Endothelial cell of umbilical vein (primary cell): ENCODE data around the gene CNTFR. TPM values are rescaled to one million over a fixed set of nuclear protein-coding genes. Genes with fewer than 3 reads are reported as not detected.

Experiments
- BruUV-seq: library from RNA; stranded (reverse); fragments of 400-500 nt; replicated peaks from 2 replicates; lab custom pipeline; 2021; lab: Mats Ljungman, UMichigan
- CTCF ChIA-PET: fragments of 300-600, 350-600 bp; sonication (Branson Sonifier 250); formaldehyde crosslinking; loops from one replicate; lab custom pipeline; 2021; ENCODE audit warnings: antibody characterized with exemption, inconsistent platforms; lab: Charles Lee
- POLR2A ChIA-PET: fragments of 300-600, 350-600 bp; sonication (Branson Sonifier 250); formaldehyde crosslinking; loops from one replicate; lab custom pipeline; 2021; ENCODE audit warnings: antibody characterized with exemption, inconsistent platforms; lab: Charles Lee
- DNase-seq: peaks from one replicate; pipeline ENCODE4 v3.0.0-alpha.2; 2011; ENCODE audit warnings: low read depth, low spot score
- FAIRE-seq: peaks from 2 replicates; lab custom pipeline; 2011; peaks lifted over from hg19 to GRCh38; lab: Jason Lieb, UNC
- H2AFZ ChIP-seq: 2 replicates; pipeline ENCODE4 v1.6.0; 2012; ENCODE audit warnings: low read depth, low read length, control low read depth, inconsistent platforms
- H3K27ac ChIP-seq: 2 replicates; pipeline ENCODE4 v1.5.1; 2011; ENCODE audit warnings: low read depth, mild to moderate bottlenecking, control low read depth, low read length, moderate library complexity; ENCODE audit not compliant: insufficient read depth
- H3K27me3 ChIP-seq, 2 experiments: 2 replicates each; pipeline versions ENCODE4 v1.6.0 to v1.6.1; 2011; ENCODE audit warnings: low read length in 2 of 2, mixed read lengths in 1 of 2; ENCODE audit not compliant: control insufficient read depth in 2 of 2, insufficient read depth in 2 of 2
- H3K36me3 ChIP-seq, 2 experiments: 2 replicates in 1 of 2; 3 replicates in 1 of 2; pipeline ENCODE4 v1.5.1; 2011; ENCODE audit warnings: low read length in 2 of 2, mild to moderate bottlenecking in 1 of 2, moderate library complexity in 1 of 2; ENCODE audit not compliant: control insufficient read depth in 2 of 2, insufficient read depth in 2 of 2; ENCODE audit errors: extremely low read depth in 1 of 2
- H3K4me1 ChIP-seq: 3 replicates; pipeline ENCODE4 v1.5.1; 2011; ENCODE audit warnings: mild to moderate bottlenecking, low read length; ENCODE audit not compliant: control insufficient read depth, insufficient read depth; ENCODE audit errors: extremely low read depth
- H3K4me2 ChIP-seq: 2 replicates; pipeline ENCODE4 v1.6.1; 2011; ENCODE audit warnings: low read length, control low read depth, mixed read lengths; ENCODE audit not compliant: insufficient read depth
- H3K4me3 ChIP-seq, 3 experiments: fragments of 200-600 bp in 1 of 3; sonication (generic), shearing (Covaris generic) in 1 of 3; replicated peaks in 1 of 3; 2 replicates each; pipeline ENCODE4 v1.5.1; 2011 to 2016; ENCODE audit warnings: control low read depth in 3 of 3, low read length in 3 of 3, mild to moderate bottlenecking in 2 of 3, inconsistent platforms in 1 of 3, low read depth in 1 of 3, moderate library complexity in 1 of 3; ENCODE audit not compliant: insufficient read depth in 1 of 3
- H3K79me2 ChIP-seq: 2 replicates; pipeline ENCODE4 v1.6.0; 2012; ENCODE audit warnings: low read length, inconsistent platforms; ENCODE audit not compliant: control insufficient read depth, insufficient read depth
- H3K9ac ChIP-seq: replicated peaks from 2 replicates; pipeline ENCODE3; 2011; ENCODE audit warnings: low read length, control low read depth; ENCODE audit not compliant: insufficient read depth; ENCODE audit errors: extremely low read depth
- H3K9me1 ChIP-seq: replicated peaks from 3 replicates; pipeline ENCODE4 v1.6.0; 2011; ENCODE audit warnings: mild to moderate bottlenecking, low read length; ENCODE audit not compliant: control insufficient read depth, insufficient read depth; ENCODE audit errors: extremely low read depth
- H3K9me3 ChIP-seq: replicated peaks from 2 replicates; pipeline ENCODE4 v1.5.1; 2012; ENCODE audit warnings: low read length, inconsistent platforms; ENCODE audit not compliant: control insufficient read depth, insufficient read depth
- H4K20me1 ChIP-seq: replicated peaks from 2 replicates; pipeline ENCODE3; 2011; ENCODE audit warnings: mild to moderate bottlenecking, low read length; ENCODE audit not compliant: control insufficient read depth, insufficient read depth; ENCODE audit errors: extremely low read depth
- CTCF ChIP-seq, 2 donors: IDR thresholded peaks; 1 replicate in 1 of 2; 2 replicates in 1 of 2; pipeline ENCODE4 v1.5.1; 2011; ENCODE audit warnings: low read length in 2 of 2, mild to moderate bottlenecking in 2 of 2, moderate library complexity in 2 of 2, control low read depth in 1 of 2, inconsistent platforms in 1 of 2, low read depth in 1 of 2; ENCODE audit not compliant: insufficient read depth in 1 of 2; ENCODE audit errors: extremely low read depth in 1 of 2
- EZH2 ChIP-seq: IDR thresholded peaks from 2 replicates; pipeline ENCODE4 v1.6.1; 2012; ENCODE audit warnings: borderline replicate concordance, low read depth, mild to moderate bottlenecking, moderate library complexity, low read length, inconsistent platforms; ENCODE audit not compliant: severe bottlenecking
- FOS ChIP-seq: IDR thresholded peaks from 2 replicates; pipeline ENCODE4 v1.6.1; 2011; ENCODE audit warnings: mild to moderate bottlenecking, low read length, moderate library complexity, borderline replicate concordance; ENCODE audit not compliant: insufficient read depth
- GATA2 ChIP-seq: IDR thresholded peaks from 2 replicates; pipeline ENCODE4 v1.7.0; 2011; ENCODE audit warnings: low read depth, mild to moderate bottlenecking, moderate library complexity, mixed read lengths, low read length; ENCODE audit not compliant: insufficient read length, insufficient read depth
- JUN ChIP-seq: IDR thresholded peaks from 2 replicates; pipeline ENCODE4 v1.6.1; 2011; ENCODE audit warnings: borderline replicate concordance, low read depth; ENCODE audit not compliant: insufficient read length, insufficient read depth
- MAX ChIP-seq: IDR thresholded peaks from 2 replicates; pipeline ENCODE4 v1.6.1; 2011; ENCODE audit not compliant: insufficient read depth, insufficient read length
- MYC ChIP-seq: IDR thresholded peaks from one replicate; pipeline ENCODE4 v1.6.1; 2011; ENCODE audit warnings: mild to moderate bottlenecking, low read depth, low read length
- POLR2A ChIP-seq: IDR thresholded peaks from 2 replicates; pipeline ENCODE4 v1.6.1; 2012; ENCODE audit warnings: low read depth, mild to moderate bottlenecking, control low read depth, low read length
- POLR2AphosphoS5 ChIP-seq: IDR thresholded peaks from 2 replicates; pipeline ENCODE4 v1.6.1; 2012; ENCODE audit warnings: low read depth, mild to moderate bottlenecking, control low read depth, low read length, moderate library complexity; ENCODE audit not compliant: insufficient read depth
- dilution Hi-C: fragments of 300-500 bp; cut with MboI; formaldehyde crosslinking; loops from one replicate; pipeline ENCODE4 v1.15.0; 2019; ENCODE audit warnings: low sequenced_read_pairs; ENCODE audit not compliant: extremely low pct_ligation_motif_present
- intact Hi-C: fragments of 100-400 bp; cut with micrococcal nuclease; formaldehyde crosslinking; loops from one replicate; pipeline ENCODE4 v1.10.0; 2022
- polyA plus RNA-seq, 4 experiments: library from polyadenylated mRNA; depleted of rRNA in 3 of 4; stranded (reverse) in 3 of 4; unstranded in 1 of 4; fragments of >200 nt; gene quantifications; 2 replicates each; pipeline versions ENCODE4 v1.2.1 to v1.2.3, GENCODE V29; 2011 to 2012; ENCODE audit warnings: missing spikeins in 1 of 4
- total RNA-seq: library from RNA; stranded (reverse); gene quantifications from 2 replicates; pipeline ENCODE4 v1.2.3, GENCODE V29; 2021

Gene CNTFR
- total and polyA plus RNA-seq, 2 donors (not counting 3 experiments of a cell fraction or from before 2014, with no cell fraction given), result not detected

GRCh38 chr9:34566322-34566721 is 23.2 kb downstream of the CNTFR start:
- POLR2A ChIA-PET, result no interaction called here

More at GRCh38 chr9:34566322-34566721, 23.2 kb downstream of the CNTFR start:
- H3K4me3 ChIP-seq, result no peak overlapping the region
- dilution Hi-C loops, result no loop called here
- no peak for DNase-seq
- H3K4me1 ChIP-seq, result no peaks in the 10 kb centered on the region
- H4K20me1 ChIP-seq, result no peaks in the 10 kb centered on the region
- no peak for TF ChIP-seq EZH2
- TF ChIP-seq POLR2AphosphoS5, result no peak
- TF ChIP-seq MAX, result no peak
- TF ChIP-seq JUN, result no peak
- no peak for TF ChIP-seq CTCF (IDR thresholded peaks at IDR 0.05; ENCODE audit: extremely low read depth in 1 of 2, insufficient read depth in 1 of 2, low read depth in 1 of 2, low read length in 2 of 2)
- TF ChIP-seq FOS, result no peak
- no peak for TF ChIP-seq GATA2
- no peak for TF ChIP-seq MYC
- TF ChIP-seq POLR2A, result no peak
- no peak for FAIRE-seq
- BruUV-seq, result no TSS peak
- H3K27me3 ChIP-seq, result peaks cover 2 to 10% of the 10 kb centered on the region in 2 experiments
- no peak overlapping the region for H3K4me2 ChIP-seq
- H2AFZ ChIP-seq, result no peak overlapping the region
- H3K9ac ChIP-seq, result no peak overlapping the region
- CTCF ChIA-PET, result interaction anchor here (1.1 to 1.6 kb wide), 2 partner anchors 18 to 25 kb away, joined by 3 to 5 read pairs; no protein-coding TSS in a partner anchor
- H3K36me3 ChIP-seq, result no peaks in the 10 kb centered on the region
- H3K9me1 ChIP-seq, result no peaks in the 10 kb centered on the region
- intact Hi-C loops, result no loop called here
- H3K79me2 ChIP-seq, result no peaks in the 10 kb centered on the region
- no peak overlapping the region for H3K27ac ChIP-seq
- no peaks in the 10 kb centered on the region for H3K9me3 ChIP-seq
